ENCODE data around the gene CFAP410.

DNA sequence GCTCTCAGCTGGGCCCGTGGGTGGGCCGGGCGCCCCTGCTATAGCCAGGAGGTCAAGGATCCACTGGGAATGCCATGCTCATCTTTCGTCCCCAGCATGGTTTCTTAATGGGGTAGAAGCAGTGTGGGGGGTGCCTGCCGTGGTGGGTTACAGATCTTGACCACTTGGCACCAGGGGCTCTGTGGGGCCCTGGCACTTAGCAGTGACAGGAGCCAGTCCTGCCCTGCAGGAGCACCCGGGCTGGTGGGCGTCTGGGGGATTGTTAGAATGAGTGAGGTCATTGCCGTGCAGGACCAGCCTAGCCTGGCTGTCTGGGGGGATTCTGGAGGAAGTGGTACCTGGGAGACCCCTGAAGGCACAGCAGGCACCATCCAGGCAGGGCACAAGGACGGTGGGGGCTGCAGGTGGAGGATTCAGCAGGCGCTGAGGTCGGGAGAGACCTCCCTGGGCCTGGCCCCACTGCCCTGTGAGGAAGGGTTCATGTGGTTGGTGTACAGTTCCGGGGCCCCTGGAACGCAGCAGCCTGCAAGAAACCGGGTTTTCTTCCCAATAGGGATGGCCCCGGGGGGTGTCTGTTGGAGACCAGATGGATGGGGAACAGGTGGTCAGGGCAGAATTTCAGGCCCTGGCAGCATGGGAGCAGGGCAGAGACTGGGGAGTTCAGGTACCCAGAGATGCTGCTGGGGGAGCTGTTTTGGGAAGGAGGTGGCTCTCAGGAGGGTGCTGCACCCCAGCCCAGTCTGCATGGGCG, 48.7 kb downstream of the CFAP410 start:
- TF ChIP-seq EP300 (IDR thresholded peaks at IDR 0.05; ENCODE audit: borderline replicate concordance) (no peak), CREB1 (IDR thresholded peaks at IDR 0.05; ENCODE audit: low read depth) (no peak), YY1 (IDR thresholded peaks at IDR 0.05; ENCODE audit: low read depth) (no peak), ZBTB7A (IDR thresholded peaks at IDR 0.05; ENCODE audit: low read depth) (no peak), EGR1 (IDR thresholded peaks at IDR 0.05) (no peak), RAD21 (IDR thresholded peaks at IDR 0.05; ENCODE audit: low read depth) (no peak), FOXM1 (IDR thresholded peaks at IDR 0.05; ENCODE audit: borderline replicate concordance, low read depth) (no peak), TCF12 (IDR thresholded peaks at IDR 0.05; ENCODE audit: low read depth) (no peak), TAF1 (IDR thresholded peaks at IDR 0.05; ENCODE audit: low read depth) (no peak)
- TF ChIP-seq, protein P1, sequence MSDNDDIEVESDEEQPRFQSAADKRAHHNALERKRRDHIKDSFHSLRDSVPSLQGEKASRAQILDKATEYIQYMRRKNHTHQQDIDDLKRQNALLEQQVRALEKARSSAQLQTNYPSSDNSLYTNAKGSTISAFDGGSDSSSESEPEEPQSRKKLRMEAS (IDR thresholded peaks at IDR 0.05) = no peak
- TF ChIP-seq, protein P2, sequence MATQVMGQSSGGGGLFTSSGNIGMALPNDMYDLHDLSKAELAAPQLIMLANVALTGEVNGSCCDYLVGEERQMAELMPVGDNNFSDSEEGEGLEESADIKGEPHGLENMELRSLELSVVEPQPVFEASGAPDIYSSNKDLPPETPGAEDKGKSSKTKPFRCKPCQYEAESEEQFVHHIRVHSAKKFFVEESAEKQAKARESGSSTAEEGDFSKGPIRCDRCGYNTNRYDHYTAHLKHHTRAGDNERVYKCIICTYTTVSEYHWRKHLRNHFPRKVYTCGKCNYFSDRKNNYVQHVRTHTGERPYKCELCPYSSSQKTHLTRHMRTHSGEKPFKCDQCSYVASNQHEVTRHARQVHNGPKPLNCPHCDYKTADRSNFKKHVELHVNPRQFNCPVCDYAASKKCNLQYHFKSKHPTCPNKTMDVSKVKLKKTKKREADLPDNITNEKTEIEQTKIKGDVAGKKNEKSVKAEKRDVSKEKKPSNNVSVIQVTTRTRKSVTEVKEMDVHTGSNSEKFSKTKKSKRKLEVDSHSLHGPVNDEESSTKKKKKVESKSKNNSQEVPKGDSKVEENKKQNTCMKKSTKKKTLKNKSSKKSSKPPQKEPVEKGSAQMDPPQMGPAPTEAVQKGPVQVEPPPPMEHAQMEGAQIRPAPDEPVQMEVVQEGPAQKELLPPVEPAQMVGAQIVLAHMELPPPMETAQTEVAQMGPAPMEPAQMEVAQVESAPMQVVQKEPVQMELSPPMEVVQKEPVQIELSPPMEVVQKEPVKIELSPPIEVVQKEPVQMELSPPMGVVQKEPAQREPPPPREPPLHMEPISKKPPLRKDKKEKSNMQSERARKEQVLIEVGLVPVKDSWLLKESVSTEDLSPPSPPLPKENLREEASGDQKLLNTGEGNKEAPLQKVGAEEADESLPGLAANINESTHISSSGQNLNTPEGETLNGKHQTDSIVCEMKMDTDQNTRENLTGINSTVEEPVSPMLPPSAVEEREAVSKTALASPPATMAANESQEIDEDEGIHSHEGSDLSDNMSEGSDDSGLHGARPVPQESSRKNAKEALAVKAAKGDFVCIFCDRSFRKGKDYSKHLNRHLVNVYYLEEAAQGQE (IDR thresholded peaks at IDR 0.05; ENCODE audit: low read depth) = no peak
